Measurements from ENCODE around the gene CHRNB1. TPM values are rescaled to one million over a fixed set of nuclear protein-coding genes. Genes with fewer than 3 reads are reported as not detected.

CHRNB1 gene
- total and polyA plus RNA-seq, 10 of the 15 experiments (the other 5 are each of a cell fraction or from before 2014, with no cell fraction given), result 5.8 to 14.8 (median 11.3) TPM

DNA sequence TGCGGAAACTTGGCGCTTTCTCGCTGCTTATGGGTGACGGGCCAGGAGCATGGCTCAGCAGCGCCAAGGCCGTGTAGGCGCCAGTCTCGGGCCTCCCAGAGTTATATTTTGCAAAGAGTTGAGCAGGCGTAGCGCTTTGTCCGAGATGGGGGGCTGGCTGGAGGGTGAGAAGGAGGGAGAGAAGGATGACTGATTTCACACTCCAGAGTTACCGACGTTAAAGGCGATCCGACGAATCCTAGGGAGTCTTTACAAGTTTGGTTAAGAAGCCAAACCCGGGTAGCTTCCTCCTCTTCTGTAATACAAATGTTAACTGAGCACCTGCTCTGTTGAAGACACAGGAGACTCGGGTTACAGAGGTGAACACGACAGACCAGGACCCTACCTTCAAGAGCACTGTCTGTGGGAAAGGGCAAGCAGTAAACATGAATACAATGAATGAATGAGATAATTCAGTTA, 40.1 kb downstream of the CHRNB1 start (continued):
- TF ChIP-seq, protein P1, sequence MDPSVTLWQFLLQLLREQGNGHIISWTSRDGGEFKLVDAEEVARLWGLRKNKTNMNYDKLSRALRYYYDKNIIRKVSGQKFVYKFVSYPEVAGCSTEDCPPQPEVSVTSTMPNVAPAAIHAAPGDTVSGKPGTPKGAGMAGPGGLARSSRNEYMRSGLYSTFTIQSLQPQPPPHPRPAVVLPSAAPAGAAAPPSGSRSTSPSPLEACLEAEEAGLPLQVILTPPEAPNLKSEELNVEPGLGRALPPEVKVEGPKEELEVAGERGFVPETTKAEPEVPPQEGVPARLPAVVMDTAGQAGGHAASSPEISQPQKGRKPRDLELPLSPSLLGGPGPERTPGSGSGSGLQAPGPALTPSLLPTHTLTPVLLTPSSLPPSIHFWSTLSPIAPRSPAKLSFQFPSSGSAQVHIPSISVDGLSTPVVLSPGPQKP (IDR thresholded peaks at IDR 0.05; ENCODE audit: low read depth, low read length), result no peak
- no peak for TF ChIP-seq SUPT20H (IDR thresholded peaks at IDR 0.05; ENCODE audit: borderline replicate concordance, control insufficient read depth, low read depth, low read length)
- no peak for TF ChIP-seq ZBED1 (IDR thresholded peaks at IDR 0.05; ENCODE audit: borderline replicate concordance)
- no peak for TF ChIP-seq WRNIP1 (IDR thresholded peaks at IDR 0.05; ENCODE audit: borderline replicate concordance, low read depth, low read length)
- TF ChIP-seq RAD51 (IDR thresholded peaks at IDR 0.05), result no peak
- no peak for TF ChIP-seq NRF1 (conservative IDR thresholded peaks at IDR 0.05; ENCODE audit: low read depth, low read length)
- TF ChIP-seq TCF7 (IDR thresholded peaks at IDR 0.05; ENCODE audit: borderline replicate concordance), result no peak; the same call in 1 of the 2 replicates
- TF ChIP-seq TCF12 (IDR thresholded peaks at IDR 0.05; ENCODE audit: low read depth, low read length), result no peak
- no peak for TF ChIP-seq SMC3 (IDR thresholded peaks at IDR 0.05; ENCODE audit: borderline replicate concordance, low read length)
- no peak for TF ChIP-seq SPI1 (IDR thresholded peaks at IDR 0.05; ENCODE audit: borderline replicate concordance, insufficient read depth, low read depth, low read length)
- TF ChIP-seq POU2F2 (IDR thresholded peaks at IDR 0.05; ENCODE audit: borderline replicate concordance, low read depth, low read length), result no peak
- no peak for TF ChIP-seq ZNF622 (IDR thresholded peaks at IDR 0.05)
- no peak for TF ChIP-seq BCL11A (IDR thresholded peaks at IDR 0.05; ENCODE audit: low read depth, low read length)
- 0 out of 2 replicates have a peak, but pooled peaks have one; percentile 5 for TF ChIP-seq RAD21 (IDR thresholded peaks at IDR 0.05; ENCODE audit: insufficient read depth, low read depth, low read length)
- TF ChIP-seq FOXK2 (IDR thresholded peaks at IDR 0.05), result no peak
- TF ChIP-seq, protein P2, sequence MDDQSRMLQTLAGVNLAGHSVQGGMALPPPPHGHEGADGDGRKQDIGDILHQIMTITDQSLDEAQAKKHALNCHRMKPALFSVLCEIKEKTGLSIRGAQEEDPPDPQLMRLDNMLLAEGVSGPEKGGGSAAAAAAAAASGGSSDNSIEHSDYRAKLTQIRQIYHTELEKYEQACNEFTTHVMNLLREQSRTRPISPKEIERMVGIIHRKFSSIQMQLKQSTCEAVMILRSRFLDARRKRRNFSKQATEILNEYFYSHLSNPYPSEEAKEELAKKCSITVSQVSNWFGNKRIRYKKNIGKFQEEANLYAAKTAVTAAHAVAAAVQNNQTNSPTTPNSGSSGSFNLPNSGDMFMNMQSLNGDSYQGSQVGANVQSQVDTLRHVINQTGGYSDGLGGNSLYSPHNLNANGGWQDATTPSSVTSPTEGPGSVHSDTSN (IDR thresholded peaks at IDR 0.05; ENCODE audit: insufficient replicate concordance, low read depth, low read length), result no peak
- no peak for TF ChIP-seq RCOR1 (conservative IDR thresholded peaks at IDR 0.05; ENCODE audit: low read depth, low read length)
- TF ChIP-seq PAX5 (IDR thresholded peaks at IDR 0.05; ENCODE audit: borderline replicate concordance, low read depth, low read length), result no peak
- no peak for TF ChIP-seq ZNF384 (IDR thresholded peaks at IDR 0.05; ENCODE audit: borderline replicate concordance, low read depth, low read length)
- TF ChIP-seq SMARCA5 (IDR thresholded peaks at IDR 0.05), result no peak
- TF ChIP-seq YBX1 (IDR thresholded peaks at IDR 0.05), result no peak
- TF ChIP-seq ETV6 (conservative IDR thresholded peaks at IDR 0.05 in 1 of 2, IDR thresholded peaks at IDR 0.05 in 1 of 2; ENCODE audit: borderline replicate concordance in 1 of 2, low read depth in 1 of 2), result no peak; a peak in 1 of 4 replicates
- TF ChIP-seq STAT1 (conservative IDR thresholded peaks at IDR 0.05), result no peak
- TF ChIP-seq, protein P3, sequence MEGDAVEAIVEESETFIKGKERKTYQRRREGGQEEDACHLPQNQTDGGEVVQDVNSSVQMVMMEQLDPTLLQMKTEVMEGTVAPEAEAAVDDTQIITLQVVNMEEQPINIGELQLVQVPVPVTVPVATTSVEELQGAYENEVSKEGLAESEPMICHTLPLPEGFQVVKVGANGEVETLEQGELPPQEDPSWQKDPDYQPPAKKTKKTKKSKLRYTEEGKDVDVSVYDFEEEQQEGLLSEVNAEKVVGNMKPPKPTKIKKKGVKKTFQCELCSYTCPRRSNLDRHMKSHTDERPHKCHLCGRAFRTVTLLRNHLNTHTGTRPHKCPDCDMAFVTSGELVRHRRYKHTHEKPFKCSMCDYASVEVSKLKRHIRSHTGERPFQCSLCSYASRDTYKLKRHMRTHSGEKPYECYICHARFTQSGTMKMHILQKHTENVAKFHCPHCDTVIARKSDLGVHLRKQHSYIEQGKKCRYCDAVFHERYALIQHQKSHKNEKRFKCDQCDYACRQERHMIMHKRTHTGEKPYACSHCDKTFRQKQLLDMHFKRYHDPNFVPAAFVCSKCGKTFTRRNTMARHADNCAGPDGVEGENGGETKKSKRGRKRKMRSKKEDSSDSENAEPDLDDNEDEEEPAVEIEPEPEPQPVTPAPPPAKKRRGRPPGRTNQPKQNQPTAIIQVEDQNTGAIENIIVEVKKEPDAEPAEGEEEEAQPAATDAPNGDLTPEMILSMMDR (IDR thresholded peaks at IDR 0.05 in 2 of 3, conservative IDR thresholded peaks at IDR 0.05 in 1 of 3; ENCODE audit: control insufficient read depth in 2 of 3, extremely low read depth in 1 of 3, insufficient read depth in 1 of 3, low read depth in 3 of 3, low read length in 3 of 3), result 0 out of 6 replicates have a peak, but pooled peaks of 1 of the 3 experiments have one; percentile 8
- peak; percentile 75 for TF ChIP-seq LARP7 (IDR thresholded peaks at IDR 0.05)
- TF ChIP-seq NR2C1 (IDR thresholded peaks at IDR 0.05), result no peak
- peak; percentile 78 for TF ChIP-seq MXI1 (IDR thresholded peaks at IDR 0.05; ENCODE audit: low read depth, low read length)
- TF ChIP-seq EED (IDR thresholded peaks at IDR 0.05; ENCODE audit: low read depth), result no peak
- peak; percentile 31; the same call in 1 of the 2 replicates for TF ChIP-seq RB1 (IDR thresholded peaks at IDR 0.05; ENCODE audit: borderline replicate concordance)
- TF ChIP-seq EP300 (IDR thresholded peaks at IDR 0.05; ENCODE audit: borderline replicate concordance in 1 of 2, control insufficient read depth in 1 of 2, low read depth in 2 of 2, low read length in 2 of 2), result no peak

Measured in GM12878 (cell line).